Astrocyte (in vitro differentiated cells and primary cell): ENCODE measurements around the gene INSL4. TPM values are rescaled to one million over a fixed set of nuclear protein-coding genes. Genes with fewer than 3 reads are reported as not detected.

Source experiments
- DNase-seq: peaks from one replicate; pipeline ENCODE4 v3.0.0-alpha.2; 2010; ENCODE audit warnings: low read depth
- FAIRE-seq: peaks from 2 replicates; lab custom pipeline; 2011; peaks lifted over from hg19 to GRCh38; lab: Jason Lieb, UNC
- H2AFZ ChIP-seq: 2 replicates; pipeline ENCODE4 v1.6.0; 2012; ENCODE audit warnings: low read depth, low read length, inconsistent platforms
- H3K27ac ChIP-seq: 2 replicates; pipeline ENCODE4 v1.5.1; 2011; ENCODE audit warnings: low read depth, low read length, inconsistent platforms
- H3K27me3 ChIP-seq: 2 replicates; pipeline ENCODE4 v1.6.0; 2011; ENCODE audit warnings: low read length, inconsistent platforms; ENCODE audit not compliant: insufficient read depth
- H3K36me3 ChIP-seq: 2 replicates; pipeline ENCODE4 v1.5.1; 2011; ENCODE audit warnings: low read length, inconsistent platforms; ENCODE audit not compliant: insufficient read depth
- H3K4me1 ChIP-seq: 2 replicates; pipeline ENCODE4 v1.5.1; 2011; ENCODE audit warnings: low read length, inconsistent platforms; ENCODE audit not compliant: insufficient read depth
- H3K4me2 ChIP-seq: 2 replicates; pipeline ENCODE4 v1.6.0; 2012; ENCODE audit warnings: low read length, inconsistent platforms
- H3K4me3 ChIP-seq: 2 replicates; pipeline ENCODE4 v1.5.1; 2011; ENCODE audit warnings: low read depth, mild to moderate bottlenecking, low read length, inconsistent platforms; ENCODE audit not compliant: insufficient read depth
- H3K79me2 ChIP-seq: 2 replicates; pipeline ENCODE4 v1.6.0; 2012; ENCODE audit warnings: mild to moderate bottlenecking, low read length, inconsistent platforms; ENCODE audit not compliant: insufficient read depth
- H3K9ac ChIP-seq: 2 replicates; pipeline ENCODE4 v1.6.0; 2012; ENCODE audit warnings: mild to moderate bottlenecking, low read length, inconsistent platforms
- H3K9me3 ChIP-seq: 2 replicates; pipeline ENCODE4 v1.5.1; 2012; ENCODE audit warnings: low read depth, mild to moderate bottlenecking, low read length, inconsistent platforms; ENCODE audit not compliant: insufficient read depth
- H4K20me1 ChIP-seq: 2 replicates; pipeline ENCODE4 v1.6.0; 2012; ENCODE audit warnings: low read length, inconsistent platforms; ENCODE audit not compliant: insufficient read depth
- H3K27ac Mint-ChIP-seq: one replicate; pipeline ENCODE4 v1.8.0; 2021; ENCODE audit warnings: mild to moderate bottlenecking, mixed read lengths; ENCODE audit not compliant: unreplicated experiment
- H3K27me3 Mint-ChIP-seq: one replicate; pipeline ENCODE4 v1.8.0; 2021; ENCODE audit warnings: low read depth, mixed read lengths; ENCODE audit not compliant: unreplicated experiment
- H3K36me3 Mint-ChIP-seq: one replicate; pipeline ENCODE4 v1.8.0; 2021; ENCODE audit warnings: low read depth, mixed read lengths; ENCODE audit not compliant: unreplicated experiment
- H3K4me1 Mint-ChIP-seq: one replicate; pipeline ENCODE4 v1.8.0; 2021; ENCODE audit warnings: low read depth, mixed read lengths; ENCODE audit not compliant: unreplicated experiment
- H3K4me3 Mint-ChIP-seq: one replicate; pipeline ENCODE4 v1.8.0; 2021; ENCODE audit warnings: mild to moderate bottlenecking, moderate library complexity, mixed read lengths; ENCODE audit not compliant: unreplicated experiment
- H3K9me3 Mint-ChIP-seq: one replicate; pipeline ENCODE4 v1.8.0; 2021; ENCODE audit warnings: mild to moderate bottlenecking, mixed read lengths; ENCODE audit not compliant: unreplicated experiment
- CTCF ChIP-seq: IDR thresholded peaks from 2 replicates; pipeline ENCODE4 v1.5.1; 2011; ENCODE audit warnings: low read depth, mild to moderate bottlenecking, inconsistent platforms, low read length, moderate library complexity; ENCODE audit not compliant: insufficient read depth
- EZH2 ChIP-seq: IDR thresholded peaks from 2 replicates; pipeline ENCODE4 v1.6.1; 2012; ENCODE audit warnings: mild to moderate bottlenecking, low read length, inconsistent platforms; ENCODE audit not compliant: insufficient read depth
- total RNA-seq: library from RNA; stranded (reverse); gene quantifications from 2 replicates; pipeline ENCODE4 v1.2.1, GENCODE V29; 2021

The INSL4 gene
- total RNA-seq, 1 donor from 2014 or later: 0.11 TPM

- no peaks in the 10 kb centered on the region for H3K4me1 Mint-ChIP-seq
- H3K9me3 Mint-ChIP-seq: peaks cover 4% of the 10 kb centered on the region
- Histone ChIP-seq H3K27ac (no peak overlapping the region), H2AFZ (no peak overlapping the region), H3K9ac (no peak overlapping the region), H3K4me3 (no peak overlapping the region), H3K36me3 (no peaks in the 10 kb centered on the region), H3K9me3 (no peaks in the 10 kb centered on the region), H3K4me1 (no peaks in the 10 kb centered on the region), H3K4me2 (no peak overlapping the region), H3K27me3 (no peaks in the 10 kb centered on the region), H4K20me1 (no peaks in the 10 kb centered on the region), H3K79me2 (no peaks in the 10 kb centered on the region)
- H3K27me3 Mint-ChIP-seq: no peaks in the 10 kb centered on the region
- no peak overlapping the region for H3K27ac Mint-ChIP-seq
- H3K36me3 Mint-ChIP-seq: no peaks in the 10 kb centered on the region
- TF ChIP-seq EZH2: no peak
- no peak for TF ChIP-seq CTCF
- no peak for DNase-seq
- no peak for FAIRE-seq
- no peak overlapping the region for H3K4me3 Mint-ChIP-seq
Observed at GRCh38 chr9:5191985-5192384, 39.2 kb upstream of the INSL4 start.

GRCh38 chr9:5193345-5193744 lies 37.9 kb upstream of the INSL4 start:
- FAIRE-seq: no peak
- H3K36me3 Mint-ChIP-seq: no peaks in the 10 kb centered on the region
- Histone ChIP-seq H3K9ac (no peak overlapping the region), H3K27me3 (no peaks in the 10 kb centered on the region), H3K9me3 (no peaks in the 10 kb centered on the region), H3K4me1 (no peaks in the 10 kb centered on the region), H4K20me1 (no peaks in the 10 kb centered on the region), H3K36me3 (no peaks in the 10 kb centered on the region), H3K79me2 (no peaks in the 10 kb centered on the region), H3K4me2 (no peak overlapping the region), H3K4me3 (no peak overlapping the region), H2AFZ (no peak overlapping the region), H3K27ac (no peak overlapping the region)
- H3K27ac Mint-ChIP-seq: no peak overlapping the region
- no peak for DNase-seq
- peaks cover 4% of the 10 kb centered on the region for H3K9me3 Mint-ChIP-seq
- H3K27me3 Mint-ChIP-seq: no peaks in the 10 kb centered on the region
- TF ChIP-seq EZH2 (no peak), CTCF (no peak)
- no peak overlapping the region for H3K4me3 Mint-ChIP-seq
- H3K4me1 Mint-ChIP-seq: no peaks in the 10 kb centered on the region

- no peaks in the 10 kb centered on the region for H3K27me3 Mint-ChIP-seq
- Histone ChIP-seq H3K9me3 (no peaks in the 10 kb centered on the region), H3K79me2 (no peaks in the 10 kb centered on the region), H3K36me3 (no peaks in the 10 kb centered on the region), H3K27me3 (no peaks in the 10 kb centered on the region), H3K4me2 (no peak overlapping the region), H3K9ac (no peak overlapping the region), H3K4me1 (no peaks in the 10 kb centered on the region), H3K27ac (no peak overlapping the region), H4K20me1 (no peaks in the 10 kb centered on the region), H2AFZ (no peak overlapping the region), H3K4me3 (no peak overlapping the region)
- FAIRE-seq (no peak), DNase-seq (no peak)
- TF ChIP-seq EZH2 (no peak), CTCF (no peak)
- no peak overlapping the region for H3K4me3 Mint-ChIP-seq
- H3K9me3 Mint-ChIP-seq: peaks cover 2% of the 10 kb centered on the region
- H3K27ac Mint-ChIP-seq: no peak overlapping the region
- H3K4me1 Mint-ChIP-seq: no peaks in the 10 kb centered on the region
- H3K36me3 Mint-ChIP-seq: no peaks in the 10 kb centered on the region
Observed at GRCh38 chr9:5195463-5195862, 35.8 kb upstream of the INSL4 start.
